Testis (tissue), 3 donors: ENCODE results near the gene LAMP5. TPM values are rescaled to one million over a fixed set of nuclear protein-coding genes. Genes with fewer than 3 reads are reported as not detected.

Source experiments
- DNase-seq: peaks from one replicate; pipeline ENCODE4 v3.0.0-alpha.2; 2019
- H3K27ac ChIP-seq, 2 donors: fragments of 200-600 bp; sonication (generic); one replicate each; pipeline ENCODE4 v1.5.1; 2019
- H3K27me3 ChIP-seq: fragments of 200-600 bp; sonication (generic); one replicate; pipeline ENCODE4 v1.5.1; 2019
- H3K36me3 ChIP-seq: fragments of 200-600 bp; sonication (generic); one replicate; pipeline ENCODE4 v1.5.1; 2017; ENCODE audit warnings: low read depth; ENCODE audit errors: missing control alignments
- H3K4me1 ChIP-seq: fragments of 200-600 bp; sonication (generic); one replicate; pipeline ENCODE4 v1.5.1; 2019
- H3K4me3 ChIP-seq, 2 donors: fragments of 200-600 bp; sonication (generic); one replicate each; pipeline ENCODE4 v1.5.1; 2017 to 2019
- H3K9me3 ChIP-seq: fragments of 200-600 bp; sonication (generic); one replicate; pipeline ENCODE4 v1.5.1; 2017
- POLR2A ChIP-seq: fragments of 450-650 bp; IDR thresholded peaks from one replicate; pipeline ENCODE4 v1.6.1; 2017; ENCODE audit warnings: antibody characterized with exemption, mild to moderate bottlenecking, moderate library complexity
- WGBS, 2 donors: methylation state at CpG; one replicate each; pipeline ENCODE4 v1.1.5; 2018; 5-methylcytosine and 5-hydroxymethylcytosine counted together
- intact Hi-C: fragments of 100-400 bp; cut with DNase I; formaldehyde crosslinking; loops from one replicate; pipeline ENCODE4 v1.15.1; 2023; ENCODE audit warnings: low total_unique reads
- polyA plus RNA-seq: library from polyadenylated mRNA; stranded (reverse); fragments of 350-450 nt; fragmentation: Illumina TruSeq; extraction: RNeasy Lipid Tissue Mini Kit (QIAGEN cat#74804); gene quantifications from one replicate; pipeline ENCODE4 v1.2.3, GENCODE V29; 2014; ENCODE audit warnings: low read depth, low replicate concordance; ENCODE audit not compliant: insufficient read depth
- total RNA-seq, 2 donors: library from RNA; depleted of rRNA; stranded (reverse); fragments of >200 nt; gene quantifications; one replicate each; pipeline ENCODE4 v1.2.3, GENCODE V29; 2016
- TF ChIP-seq, protein P1 (sequence below), 3 experiments: fragments of 450-650 bp in 2 of 3; fragments of 200-600 bp in 1 of 3; sonication (generic) in 1 of 3; IDR thresholded peaks; one replicate each; pipeline ENCODE4 v1.5.1; 2016 to 2019; ENCODE audit warnings: antibody characterized with exemption in 3 of 3, mild to moderate bottlenecking in 2 of 3, moderate library complexity in 1 of 3

Gene LAMP5
- total and polyA plus RNA-seq, 3 donors from 2014 or later: 0.62 to 1.7 (median 0.71) TPM

DNA sequence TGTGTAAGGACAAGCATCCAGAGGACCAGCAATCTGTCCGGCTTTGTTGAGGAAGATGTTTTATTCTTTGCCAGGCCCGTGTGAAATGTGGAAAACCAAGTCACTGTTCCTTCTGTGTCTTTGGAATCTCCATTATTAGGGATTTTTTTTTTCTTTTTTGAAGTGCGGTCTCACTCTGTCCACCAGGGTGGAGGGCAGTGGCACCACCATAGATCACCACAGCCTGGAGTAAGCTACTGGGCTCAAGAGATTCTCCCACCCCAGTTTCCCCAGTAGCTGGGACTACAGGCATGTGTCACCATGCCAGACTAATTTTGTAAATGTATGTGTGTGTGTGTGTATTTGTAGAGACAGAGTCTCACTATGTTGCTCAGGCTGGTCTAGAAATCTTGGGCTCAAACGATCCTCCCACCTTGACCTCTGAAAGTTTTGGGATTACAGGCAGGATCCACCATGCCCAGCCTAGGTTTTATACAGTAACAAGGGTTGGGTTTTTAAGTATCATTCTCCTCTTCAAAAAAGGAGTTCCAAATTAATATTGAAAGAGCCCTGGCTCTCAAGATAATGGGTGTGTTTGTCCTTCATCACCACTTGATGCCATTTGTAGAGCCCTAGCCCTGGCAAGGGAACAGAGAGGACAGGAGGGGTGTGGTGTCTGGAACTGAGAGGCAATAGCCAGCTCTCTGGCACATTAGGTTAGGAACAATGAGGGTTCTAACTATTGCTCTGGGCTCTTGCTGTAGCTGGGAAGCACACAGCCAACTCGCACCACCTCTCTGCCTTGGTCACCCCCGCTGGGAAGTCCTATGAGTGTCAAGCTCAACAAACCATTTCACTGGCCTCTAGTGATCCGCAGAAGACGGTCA, 3.1 kb downstream of the LAMP5 start:
- Histone ChIP-seq H3K4me1 (peaks cover 12% of the 10 kb centered on the region), H3K27ac (no peak overlapping the region), H3K4me3 (no peak overlapping the region), H3K27me3 (no peaks in the 10 kb centered on the region), H3K9me3 (no peaks in the 10 kb centered on the region), H3K36me3 (no peaks in the 10 kb centered on the region)
- no peak for TF ChIP-seq POLR2A
- TF ChIP-seq, protein P1, sequence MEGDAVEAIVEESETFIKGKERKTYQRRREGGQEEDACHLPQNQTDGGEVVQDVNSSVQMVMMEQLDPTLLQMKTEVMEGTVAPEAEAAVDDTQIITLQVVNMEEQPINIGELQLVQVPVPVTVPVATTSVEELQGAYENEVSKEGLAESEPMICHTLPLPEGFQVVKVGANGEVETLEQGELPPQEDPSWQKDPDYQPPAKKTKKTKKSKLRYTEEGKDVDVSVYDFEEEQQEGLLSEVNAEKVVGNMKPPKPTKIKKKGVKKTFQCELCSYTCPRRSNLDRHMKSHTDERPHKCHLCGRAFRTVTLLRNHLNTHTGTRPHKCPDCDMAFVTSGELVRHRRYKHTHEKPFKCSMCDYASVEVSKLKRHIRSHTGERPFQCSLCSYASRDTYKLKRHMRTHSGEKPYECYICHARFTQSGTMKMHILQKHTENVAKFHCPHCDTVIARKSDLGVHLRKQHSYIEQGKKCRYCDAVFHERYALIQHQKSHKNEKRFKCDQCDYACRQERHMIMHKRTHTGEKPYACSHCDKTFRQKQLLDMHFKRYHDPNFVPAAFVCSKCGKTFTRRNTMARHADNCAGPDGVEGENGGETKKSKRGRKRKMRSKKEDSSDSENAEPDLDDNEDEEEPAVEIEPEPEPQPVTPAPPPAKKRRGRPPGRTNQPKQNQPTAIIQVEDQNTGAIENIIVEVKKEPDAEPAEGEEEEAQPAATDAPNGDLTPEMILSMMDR (IDR thresholded peaks at IDR 0.05): peak in 1 of 3 experiments; percentile 13
- no peak for DNase-seq
- intact Hi-C loops: no loop called here
- WGBS, 2 donors: 58 to 72% methylated on average over 8 of the region's 8 CpGs

DNA sequence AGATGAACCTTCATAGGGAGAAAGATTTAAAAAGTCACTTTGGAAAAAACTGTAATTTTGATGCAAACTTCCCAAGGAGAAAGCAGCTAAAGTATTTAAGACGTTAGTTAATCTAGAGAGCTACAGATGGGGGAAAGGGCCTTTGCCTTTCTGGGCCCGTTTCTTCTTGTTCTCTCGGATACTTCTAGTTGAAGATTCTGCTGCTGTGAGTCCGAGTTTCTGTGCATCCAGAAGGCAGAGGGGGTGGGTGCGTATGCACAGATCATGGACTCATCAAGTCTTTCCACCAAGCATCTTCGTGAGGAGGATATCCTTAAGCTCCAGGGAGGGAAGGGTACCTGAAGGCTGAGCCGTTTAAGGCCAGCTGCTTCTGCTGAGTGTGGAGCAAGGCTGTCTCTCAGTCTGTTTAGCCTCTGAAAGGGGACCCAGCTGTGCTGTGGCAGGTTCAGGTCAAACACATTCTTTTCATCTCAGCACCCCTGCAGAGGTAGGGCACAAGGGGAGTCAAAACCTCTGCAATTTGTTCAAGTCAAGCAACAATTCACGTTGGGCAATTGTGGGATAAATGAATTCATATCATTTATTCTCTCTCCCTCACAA, 4.3 kb downstream of the LAMP5 start:
- no peaks in the 10 kb centered on the region for H3K36me3 ChIP-seq
- no peaks in the 10 kb centered on the region for H3K27me3 ChIP-seq
- no peak overlapping the region for H3K4me3 ChIP-seq
- TF ChIP-seq, protein P1 (IDR thresholded peaks at IDR 0.05): no peak
- TF ChIP-seq POLR2A: no peak
- intact Hi-C loops: no loop called here
- H3K27ac ChIP-seq: no peak overlapping the region
- peaks cover 12% of the 10 kb centered on the region for H3K4me1 ChIP-seq
- H3K9me3 ChIP-seq: no peaks in the 10 kb centered on the region
- DNase-seq: no peak
- WGBS, 2 donors: 46 to 57% methylated on average over 8 of the region's 8 CpGs

DNA sequence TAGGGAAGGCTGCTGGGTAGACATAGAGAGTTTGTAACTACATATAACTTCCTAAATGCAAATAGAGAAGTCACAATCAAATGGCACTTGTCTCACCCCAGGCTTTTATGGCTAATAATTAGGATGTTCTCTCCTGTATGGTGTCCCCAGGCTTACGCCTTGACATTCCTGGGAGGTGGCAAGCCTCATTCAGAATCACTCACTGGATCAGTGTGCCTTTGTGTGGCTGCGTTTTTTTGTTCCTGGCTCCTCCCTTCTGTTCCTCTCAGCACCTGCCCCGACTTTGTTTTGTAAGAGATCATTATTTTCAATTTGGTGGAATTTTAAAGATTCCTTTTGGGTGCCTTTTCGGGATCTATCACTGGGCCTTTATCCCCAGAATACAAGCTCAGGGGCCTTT, 5.7 kb downstream of the LAMP5 start:
- Histone ChIP-seq H3K4me1 (peaks cover 4% of the 10 kb centered on the region), H3K9me3 (no peaks in the 10 kb centered on the region), H3K27me3 (no peaks in the 10 kb centered on the region), H3K36me3 (no peaks in the 10 kb centered on the region), H3K4me3 (no peak overlapping the region), H3K27ac (no peak overlapping the region)
- intact Hi-C loops: no loop called here
- no peak for DNase-seq
- 81 to 82% methylated on average over 4 of the region's 4 CpGs for WGBS, 2 donors
- TF ChIP-seq POLR2A: no peak
- TF ChIP-seq, protein P1 (IDR thresholded peaks at IDR 0.05): no peak

DNA sequence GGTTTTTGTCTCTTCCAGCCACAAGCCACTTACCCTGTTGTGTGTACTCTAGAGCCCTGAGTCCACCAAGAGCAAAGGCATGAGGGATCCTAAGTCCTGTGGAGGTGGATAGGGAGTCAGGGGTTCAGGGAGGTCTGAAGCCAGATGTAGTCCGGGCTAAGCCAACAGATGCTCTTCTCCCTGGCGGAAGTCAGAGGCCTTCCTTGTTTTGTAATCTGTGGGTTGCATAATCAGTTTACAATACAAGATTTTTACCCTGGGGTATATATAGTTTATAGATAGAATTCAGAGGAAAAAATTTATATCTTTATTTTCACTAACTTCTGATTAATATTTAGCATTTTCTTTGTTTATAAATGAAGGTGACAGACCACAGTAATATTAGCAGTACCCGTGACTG, 9.2 kb downstream of the LAMP5 start:
- Histone ChIP-seq H3K9me3 (no peaks in the 10 kb centered on the region), H3K4me1 (no peaks in the 10 kb centered on the region), H3K36me3 (no peaks in the 10 kb centered on the region), H3K4me3 (no peak overlapping the region), H3K27ac (no peak overlapping the region), H3K27me3 (no peaks in the 10 kb centered on the region)
- WGBS, 2 donors: 94 to 97% methylated on average over 3 of the region's 3 CpGs
- DNase-seq: no peak
- intact Hi-C loops: no loop called here
- no peak for TF ChIP-seq POLR2A
- TF ChIP-seq, protein P1 (IDR thresholded peaks at IDR 0.05): no peak
